DND-41 (cell line): Measurements from ENCODE around the gene PXN.

Experiments
- CTCF ChIP-seq: IDR thresholded peaks from 2 replicates; pipeline ENCODE4 v1.5.1; 2012; ENCODE audit warnings: borderline replicate concordance, low read length, moderate library complexity, mild to moderate bottlenecking; ENCODE audit not compliant: poor library complexity, severe bottlenecking; ENCODE audit errors: extremely low read depth
- EZH2 ChIP-seq: IDR thresholded peaks from 3 replicates; pipeline ENCODE4 v1.6.1; 2012; ENCODE audit warnings: borderline replicate concordance, low read depth, mild to moderate bottlenecking, moderate library complexity, low read length, inconsistent platforms; ENCODE audit not compliant: severe bottlenecking

- TF ChIP-seq CTCF, result no peak
- no peak for TF ChIP-seq EZH2
Measured at GRCh38 chr12:120215766-120216735, 49.5 kb downstream of the PXN start.
